HG03378 (cell line): ENCODE measurements around the gene WRNIP1.
"Not testable (repeated sequence)": the region's sequence is repeated elsewhere in the genome, so short reads cannot be mapped to it uniquely, and the experiment has no call there.

Source experiments
- ATAC-seq: cut with Tn5 transposase; IDR thresholded peaks from one replicate; pipeline ENCODE4 v1.9.1; 2021; ENCODE audit warnings: mild to moderate bottlenecking, moderate library complexity; ENCODE audit not compliant: unreplicated experiment

WRNIP1 gene

DNA sequence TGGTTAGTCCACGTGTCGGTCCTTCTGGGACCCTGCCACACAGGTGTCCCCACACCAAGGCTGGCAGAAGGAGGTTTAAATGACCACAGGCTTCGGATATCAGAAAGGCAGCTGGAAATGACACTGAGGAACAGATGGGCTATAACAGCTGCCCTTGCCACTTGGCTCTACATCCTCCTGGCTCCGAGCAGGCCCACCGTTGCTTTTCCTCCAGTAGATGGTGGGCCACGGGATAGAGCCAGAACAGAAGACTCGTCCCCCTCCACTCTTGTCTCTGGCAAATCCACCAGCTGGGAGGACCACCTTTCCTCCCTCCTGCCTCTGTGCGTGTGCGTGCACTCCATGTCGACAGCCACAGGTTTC is 17.6 kb downstream of the WRNIP1 start:
- no peak for ATAC-seq

DNA sequence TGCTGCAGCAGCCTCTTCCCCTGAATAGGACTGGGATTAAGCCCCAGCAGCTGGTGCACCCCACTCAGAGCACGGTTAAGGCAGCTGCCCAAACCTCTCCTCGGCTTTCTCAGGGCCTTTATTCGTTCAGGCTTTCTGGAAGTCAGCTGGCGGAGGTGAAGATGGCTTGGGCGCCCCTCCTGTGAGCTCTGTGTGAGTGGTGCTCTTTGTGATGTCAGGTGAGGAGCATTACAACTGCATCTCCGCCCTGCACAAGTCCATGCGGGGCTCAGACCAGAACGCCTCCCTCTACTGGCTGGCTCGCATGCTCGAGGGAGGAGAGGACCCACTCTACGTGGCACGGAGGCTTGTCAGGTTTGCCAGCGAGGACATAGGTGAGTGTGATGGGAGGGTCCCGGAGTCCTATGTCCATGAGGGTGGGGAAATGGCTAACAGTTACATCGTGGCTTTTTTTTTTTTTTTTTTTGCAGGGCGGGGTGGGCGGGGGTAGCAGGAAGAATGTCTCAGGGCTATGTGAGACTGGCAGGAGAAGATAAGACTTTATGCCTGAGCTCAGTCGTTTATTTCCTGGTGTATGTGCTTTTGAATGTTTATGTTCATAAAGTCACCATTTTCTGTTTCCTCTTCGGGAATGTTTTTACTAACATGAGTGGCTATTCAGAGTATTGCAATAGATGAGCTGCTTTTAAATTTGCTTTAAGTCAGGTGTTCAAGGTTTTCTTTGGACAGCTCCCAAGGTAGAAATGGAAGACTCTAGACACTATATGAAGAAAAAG is 18.2 kb downstream of the WRNIP1 start:
- no peak for ATAC-seq

DNA sequence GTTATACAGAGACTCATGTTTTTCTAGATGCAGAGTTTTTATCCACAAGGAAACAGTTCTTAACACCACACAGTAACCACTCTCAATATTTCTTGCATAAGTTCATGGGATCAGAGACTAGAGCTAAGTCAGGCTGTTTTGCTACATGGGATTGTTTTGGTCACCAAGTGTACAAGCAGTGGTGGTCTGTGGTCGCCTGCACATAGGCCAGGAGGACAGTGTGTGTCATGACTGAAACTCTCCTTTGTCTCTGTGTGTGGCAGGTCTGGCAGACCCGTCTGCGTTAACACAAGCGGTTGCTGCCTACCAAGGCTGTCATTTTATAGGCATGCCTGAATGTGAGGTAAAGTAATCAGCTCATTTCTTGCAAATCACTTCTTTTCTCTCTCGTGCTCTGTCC is 18.9 kb downstream of the WRNIP1 start:
- no peak for ATAC-seq

DNA sequence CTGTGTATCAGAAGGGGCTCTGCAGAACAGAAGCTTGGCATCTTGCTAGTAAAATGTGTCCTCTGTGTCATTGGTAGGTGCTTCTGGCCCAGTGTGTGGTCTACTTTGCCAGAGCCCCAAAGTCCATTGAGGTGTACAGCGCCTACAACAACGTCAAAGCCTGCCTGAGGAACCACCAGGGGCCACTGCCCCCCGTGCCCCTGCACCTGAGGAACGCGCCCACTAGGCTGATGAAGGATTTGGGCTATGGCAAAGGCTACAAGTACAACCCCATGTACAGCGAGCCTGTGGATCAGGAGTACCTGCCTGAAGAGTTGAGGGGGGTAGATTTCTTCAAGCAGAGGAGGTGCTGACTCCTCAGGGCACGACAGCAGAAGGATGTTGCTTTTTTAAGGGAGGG is 19.7 kb downstream of the WRNIP1 start:
- no peak for ATAC-seq

DNA sequence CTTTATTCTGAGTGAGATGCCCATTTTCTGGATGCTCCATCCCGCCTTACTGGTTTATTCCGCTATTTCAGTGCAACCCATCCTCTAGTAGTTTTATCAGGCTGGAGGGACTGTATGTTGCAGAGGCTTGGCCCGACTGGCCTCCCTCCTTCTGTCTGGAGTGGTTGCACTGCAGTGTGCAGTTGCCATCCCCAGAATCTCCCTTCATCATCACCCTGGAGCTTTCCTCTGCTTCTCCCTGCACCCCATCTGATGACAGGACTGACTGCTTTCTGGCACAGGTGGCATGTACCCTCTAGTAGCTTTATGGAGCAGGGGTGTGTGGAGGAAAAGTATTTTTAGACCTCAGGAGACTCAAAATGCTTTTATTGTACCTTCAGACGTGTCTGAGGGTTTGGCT is 21.1 kb downstream of the WRNIP1 start:
- no peak for ATAC-seq

DNA sequence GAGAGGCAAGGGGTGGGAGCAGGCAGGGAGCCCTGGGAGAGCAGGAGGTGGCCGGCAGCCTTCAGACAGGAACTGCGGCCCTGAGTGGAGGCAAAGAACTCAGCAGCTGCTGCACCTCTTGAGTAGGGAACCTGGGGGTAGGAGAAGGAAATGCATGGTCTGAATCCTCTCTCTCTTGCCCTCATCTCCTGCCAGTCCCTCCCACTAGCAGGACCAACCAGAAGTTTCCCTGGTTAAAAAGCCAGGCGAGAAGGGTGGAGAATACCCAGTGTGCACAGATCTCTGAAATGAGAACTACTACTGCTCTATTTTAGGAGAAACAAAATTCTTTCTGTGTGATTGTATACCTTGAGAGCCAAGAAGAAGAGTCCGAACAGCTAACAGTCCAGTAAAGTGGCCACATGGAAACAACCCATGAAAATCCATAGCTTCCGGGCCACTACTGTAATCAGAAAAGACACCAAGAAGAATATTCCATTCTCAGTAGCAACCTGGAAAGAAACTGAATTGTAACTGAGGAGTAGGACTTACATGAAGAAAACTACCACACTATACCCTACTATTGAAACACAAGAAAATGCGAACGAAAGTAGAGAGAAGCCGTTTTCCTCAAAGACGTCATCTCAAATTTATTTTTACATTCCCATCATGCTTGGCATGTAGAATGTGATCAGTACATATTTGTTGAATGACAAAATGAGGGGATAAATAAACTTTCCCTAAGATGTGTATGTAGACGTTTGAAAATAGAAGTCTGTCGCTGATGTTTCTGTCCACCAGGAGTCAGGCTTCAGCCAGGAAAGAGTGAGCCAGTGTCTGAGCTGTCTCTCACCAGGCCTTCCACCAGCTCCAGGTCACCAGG is 25.6 kb downstream of the WRNIP1 start:
- ATAC-seq: no peak

DNA sequence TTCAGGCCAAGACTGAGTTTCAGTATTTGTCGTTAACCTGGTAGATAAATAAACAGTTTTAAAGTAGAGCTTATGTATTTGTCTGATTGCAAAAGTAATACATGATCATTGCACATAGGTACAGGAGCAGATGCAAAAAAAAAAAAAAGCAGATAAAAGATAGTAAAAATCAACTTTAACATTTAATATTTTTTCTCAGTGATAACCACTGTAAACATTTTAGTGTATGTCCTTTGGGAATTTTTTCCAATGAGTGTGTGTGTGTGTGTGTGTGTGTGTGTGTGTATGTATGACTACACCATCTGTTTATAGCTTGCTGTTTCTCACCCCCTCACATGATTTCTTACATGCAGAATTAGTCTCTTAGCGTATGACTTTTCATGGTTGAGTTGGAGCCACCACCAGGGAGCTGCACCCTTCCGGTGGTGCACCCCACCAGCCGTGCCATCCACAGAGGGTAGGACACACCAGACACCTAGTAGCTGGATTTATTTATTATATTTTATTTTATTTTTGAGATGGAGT is 26.3 kb downstream of the WRNIP1 start:
- no peak for ATAC-seq

DNA sequence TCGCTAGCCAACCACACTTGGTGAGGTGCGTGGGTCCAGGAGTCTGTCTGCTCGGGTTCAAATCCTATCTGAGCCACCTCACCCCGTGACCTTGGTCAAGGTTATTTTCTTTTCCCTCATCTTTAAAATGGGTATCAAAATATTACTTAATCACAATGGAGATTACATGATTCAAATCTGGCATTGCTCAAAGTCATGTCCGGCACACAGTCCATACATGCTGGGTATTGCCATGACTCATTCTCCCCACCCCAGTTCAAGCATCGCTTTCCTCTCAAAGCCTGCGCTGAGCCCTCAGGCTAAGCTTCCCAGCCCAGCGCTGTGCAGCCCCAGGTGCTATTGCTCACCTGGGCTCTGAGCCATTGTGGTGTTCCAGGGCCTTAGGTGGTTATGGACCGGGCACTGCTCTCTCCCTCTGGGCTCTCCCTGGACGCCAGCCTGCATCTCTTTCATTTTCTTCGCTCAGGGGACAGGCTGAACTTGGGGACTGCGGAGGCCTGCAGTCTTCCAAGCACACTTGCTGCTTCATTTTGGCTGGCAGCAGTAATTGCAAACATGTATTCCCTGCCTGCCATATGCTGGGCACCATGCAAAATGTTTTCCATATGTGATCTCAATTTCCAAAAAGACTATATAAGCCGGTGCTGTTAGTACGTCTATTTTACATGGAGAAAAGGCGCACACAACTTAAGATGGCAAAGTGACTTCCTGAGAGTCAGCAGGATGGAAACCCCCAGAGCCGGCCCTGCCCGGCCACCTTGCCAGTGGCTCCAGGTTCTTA is 27.3 kb downstream of the WRNIP1 start:
- ATAC-seq: no peak

DNA sequence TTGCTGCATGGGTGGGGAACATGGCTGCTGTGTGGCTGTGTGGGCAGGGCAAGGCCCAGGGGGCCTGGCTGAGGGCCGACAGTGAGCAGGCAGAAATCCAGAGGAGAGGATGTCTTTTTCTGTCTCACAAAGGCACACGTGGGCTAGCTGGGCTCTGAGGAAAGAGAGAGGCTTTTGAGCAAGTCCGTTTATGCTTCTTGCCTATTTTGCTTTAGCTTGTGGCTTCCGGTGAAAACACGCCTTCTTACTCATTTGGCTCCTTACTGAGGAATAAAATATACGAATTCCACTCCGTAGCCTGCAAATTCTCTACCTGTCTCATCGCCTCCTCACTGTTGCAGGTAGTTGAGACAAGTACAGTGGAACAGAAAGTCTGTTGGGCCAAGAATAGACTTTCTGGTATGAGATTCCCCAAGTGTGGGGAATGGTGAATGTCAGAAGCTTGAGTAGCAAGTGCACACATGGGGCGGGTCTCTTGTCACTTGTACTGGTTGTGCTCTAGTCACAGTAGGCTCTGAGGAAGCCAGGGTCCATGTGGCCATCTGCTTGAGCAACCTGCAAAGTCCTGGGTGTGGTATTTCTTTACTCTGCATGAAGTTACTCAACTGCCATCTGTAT is 28.4 kb downstream of the WRNIP1 start:
- no peak for ATAC-seq

DNA sequence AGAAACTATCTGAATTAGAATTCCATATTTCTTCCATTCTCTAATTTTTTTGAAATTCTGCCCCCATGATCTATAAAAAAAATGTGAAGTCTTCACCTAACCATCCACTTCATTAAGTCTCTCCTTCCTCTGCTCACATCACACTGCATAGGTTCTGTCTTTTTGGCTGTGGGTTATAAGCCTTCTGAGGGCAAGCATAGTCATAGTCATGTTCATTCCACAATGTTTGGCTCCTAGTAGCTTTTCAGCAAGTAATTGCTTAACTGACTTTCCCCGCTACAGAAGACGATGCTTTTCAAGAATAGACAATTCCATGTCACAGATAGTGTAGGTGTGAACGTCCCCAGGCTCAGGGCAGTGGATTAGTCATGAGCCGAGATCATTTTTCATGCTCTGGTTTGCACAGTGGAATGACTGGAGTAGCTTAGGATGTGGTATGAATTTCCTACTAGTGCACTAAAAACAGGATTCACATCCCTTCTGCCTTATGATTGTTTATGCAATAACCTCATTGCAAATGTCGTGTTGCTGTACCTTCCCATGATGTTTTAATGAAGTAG is 29.1 kb downstream of the WRNIP1 start:
- ATAC-seq: no peak

DNA sequence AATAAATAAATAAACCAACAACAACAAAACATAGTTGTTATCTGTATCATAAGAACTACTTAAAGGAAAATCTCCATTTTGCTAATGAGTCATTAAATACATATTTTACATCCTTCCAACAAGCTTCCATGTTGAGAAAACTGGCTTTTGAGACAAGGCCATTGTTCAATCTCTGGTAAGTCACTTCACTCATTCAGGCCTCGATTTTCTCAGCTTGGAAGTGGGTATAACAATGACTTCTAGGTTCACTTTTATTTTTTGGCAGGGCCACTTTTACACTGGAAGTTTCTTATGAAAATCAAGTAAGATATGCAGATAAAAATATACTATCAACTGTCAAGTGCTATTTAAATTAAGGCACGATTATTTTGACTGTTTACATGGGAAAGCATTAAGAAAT is 30.0 kb downstream of the WRNIP1 start:
- ATAC-seq: no peak

DNA sequence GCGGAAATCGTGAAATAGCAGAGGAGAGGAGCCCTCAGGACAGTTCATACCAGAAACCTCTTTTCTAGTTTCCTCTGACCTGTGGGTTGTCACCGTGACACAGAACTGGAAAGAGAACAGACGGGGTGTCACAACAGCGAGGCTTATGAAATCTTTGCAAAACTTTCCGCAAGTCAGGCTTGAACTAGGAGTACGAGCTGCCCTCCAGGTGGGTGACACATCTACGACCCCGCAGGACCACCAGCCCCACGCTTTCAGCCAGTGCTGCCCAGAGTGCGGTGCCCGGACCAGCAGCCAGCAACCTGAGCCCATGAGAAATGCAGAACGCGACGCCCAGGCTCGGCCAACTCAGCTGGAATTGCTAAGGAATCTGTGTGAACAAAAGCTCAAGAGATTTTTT is 30.8 kb downstream of the WRNIP1 start:
- no peak for ATAC-seq

DNA sequence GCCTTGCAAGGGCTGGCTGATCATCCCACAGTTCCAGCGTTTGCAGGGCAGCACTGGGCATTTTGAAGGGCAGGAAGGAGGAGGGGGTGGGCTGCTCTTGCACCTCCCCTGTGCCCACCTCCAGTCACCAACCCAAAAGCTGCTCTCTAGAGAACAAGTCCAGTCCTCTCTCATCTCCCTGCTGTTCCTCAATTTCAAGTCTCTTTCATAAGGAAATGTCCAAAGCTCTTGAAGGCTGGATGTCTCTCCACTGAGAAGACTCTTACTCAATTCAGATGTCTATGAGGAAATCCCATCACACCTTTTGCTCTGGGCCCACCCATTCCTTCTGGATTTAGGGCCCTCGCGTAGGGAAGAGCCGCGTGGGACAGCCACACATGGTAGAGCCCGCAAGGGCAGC is 31.7 kb downstream of the WRNIP1 start:
- ATAC-seq: no peak

DNA sequence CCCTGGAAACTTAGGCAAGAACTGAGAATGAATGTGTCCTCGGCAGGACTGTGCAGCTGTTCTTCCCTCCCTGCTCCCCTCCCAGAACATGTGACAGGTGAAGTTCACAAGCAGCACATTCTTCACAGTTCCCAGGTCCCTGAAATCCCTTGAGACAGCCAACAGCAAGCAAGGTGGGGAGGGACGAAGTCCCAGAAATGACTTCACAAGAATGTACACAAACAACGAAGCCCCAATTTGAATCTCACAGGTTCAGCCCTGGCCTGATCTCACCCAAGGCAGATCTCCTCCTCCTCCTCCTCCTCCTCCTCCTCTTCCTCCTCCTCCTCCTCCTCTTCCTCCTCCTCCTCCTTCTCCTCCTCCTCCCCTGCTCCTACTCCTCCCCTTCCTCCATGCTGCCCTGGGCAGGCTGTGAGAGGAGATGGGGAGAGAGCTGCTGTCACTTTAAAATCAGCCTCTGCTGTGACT is 32.4 kb downstream of the WRNIP1 start:
- no peak for ATAC-seq

DNA sequence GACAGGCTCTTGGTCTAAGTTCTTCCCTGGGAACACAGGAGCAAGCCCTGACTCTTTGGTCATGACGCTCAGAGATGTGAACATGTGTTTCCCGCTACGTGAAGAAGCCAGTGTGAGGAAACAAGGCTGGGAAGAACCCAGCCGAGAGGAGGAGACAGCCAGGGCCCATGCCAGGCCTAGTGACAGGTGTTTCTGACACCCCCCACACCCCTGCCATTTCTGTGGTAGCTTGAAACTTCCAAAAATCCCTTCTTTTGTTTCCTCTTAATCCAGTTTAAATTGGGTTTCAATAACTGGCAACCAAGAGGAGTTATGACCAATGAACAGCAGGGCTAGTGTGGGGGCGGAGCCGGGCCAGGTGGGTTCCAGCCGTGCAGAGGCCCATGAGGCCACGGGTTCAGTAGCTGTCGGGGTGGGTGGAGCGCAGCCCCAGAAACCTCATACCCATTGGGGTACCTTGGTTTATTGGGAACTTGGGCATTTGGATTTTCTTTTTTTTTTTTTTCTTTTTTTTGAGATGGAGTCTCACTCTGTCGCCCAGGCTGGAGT is 33.5 kb downstream of the WRNIP1 start:
- ATAC-seq: no peak

DNA sequence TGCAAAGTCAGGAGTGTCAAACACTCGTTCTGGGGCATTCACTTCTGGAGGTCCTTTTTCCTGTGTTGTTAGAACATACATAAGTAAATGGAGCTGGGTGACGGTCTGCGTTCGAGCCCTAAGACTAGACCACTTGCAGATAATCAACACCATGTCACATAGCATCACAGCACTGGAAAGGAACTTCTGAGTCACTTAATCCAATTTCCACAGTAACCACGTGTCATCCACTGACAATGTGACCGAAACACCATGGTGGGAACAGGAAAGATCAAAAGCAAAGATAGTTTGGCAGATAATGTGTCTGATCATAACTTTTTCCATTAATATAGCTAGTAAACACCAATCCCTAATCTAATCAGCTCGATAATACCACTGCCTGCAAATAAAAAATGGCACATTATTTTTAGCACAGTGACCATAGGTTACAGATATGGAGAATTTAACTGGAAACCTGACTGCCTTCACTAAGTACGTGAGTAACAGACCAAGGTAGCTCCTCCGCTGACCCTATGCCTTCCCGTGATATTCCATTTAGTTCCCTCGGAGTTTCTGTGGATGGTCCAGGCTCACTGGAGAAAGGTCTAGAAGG is 34.8 kb downstream of the WRNIP1 start:
- no peak for ATAC-seq

DNA sequence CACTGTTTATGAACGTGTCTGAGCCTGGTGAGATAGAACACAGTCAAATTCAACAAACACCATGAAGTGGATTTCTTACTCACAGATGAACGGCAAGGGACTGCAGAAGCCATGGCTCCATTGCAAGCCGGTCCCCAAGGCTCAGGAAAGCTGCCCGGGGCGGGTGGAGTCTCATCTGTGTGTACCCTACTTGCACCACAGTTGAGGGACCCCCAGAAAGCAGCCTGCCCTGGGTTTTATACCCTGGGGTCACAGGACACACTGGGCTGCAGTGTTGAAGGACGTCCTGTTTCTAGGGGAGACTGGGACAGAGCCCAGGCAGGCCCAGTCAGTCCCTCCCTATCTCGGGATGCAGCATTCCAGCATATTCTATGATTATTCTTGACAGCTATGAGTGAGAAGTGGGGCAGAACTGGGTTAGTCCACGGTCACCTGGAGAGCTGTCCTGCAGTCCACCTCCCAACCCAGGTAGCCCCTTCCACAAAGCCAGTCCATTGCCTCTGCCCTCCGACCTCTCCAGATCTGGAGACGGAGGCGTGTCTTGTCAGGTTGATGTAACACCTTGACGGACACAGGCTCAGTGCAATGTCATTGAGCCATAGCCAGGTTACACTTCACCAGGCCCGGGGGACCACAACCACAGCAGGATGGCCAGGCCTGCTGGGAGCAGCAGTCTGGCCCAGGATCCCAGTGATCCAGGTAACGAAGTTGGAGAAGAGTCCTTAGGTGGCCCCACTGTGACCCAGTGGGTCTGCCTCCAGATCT is 35.5 kb downstream of the WRNIP1 start:
- no peak for ATAC-seq

DNA sequence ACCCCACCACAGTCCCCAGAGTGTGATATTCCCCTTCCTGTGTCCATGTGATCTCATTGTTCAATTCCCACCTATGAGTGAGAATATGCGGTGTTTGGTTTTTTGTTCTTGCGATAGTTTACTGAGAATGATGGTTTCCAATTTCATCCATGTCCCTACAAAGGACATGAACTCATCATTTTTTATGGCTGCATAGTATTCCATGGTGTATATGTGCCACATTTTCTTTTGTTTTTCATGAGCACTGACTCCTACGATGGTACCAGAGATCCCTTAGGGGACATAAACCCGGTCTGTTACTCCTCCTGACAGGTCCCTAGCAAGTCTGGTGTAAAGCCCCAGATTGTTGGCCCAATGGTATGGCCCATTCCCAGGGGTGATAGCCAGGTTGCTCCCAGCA is 36.5 kb downstream of the WRNIP1 start:
- ATAC-seq: not testable (repeated sequence)

DNA sequence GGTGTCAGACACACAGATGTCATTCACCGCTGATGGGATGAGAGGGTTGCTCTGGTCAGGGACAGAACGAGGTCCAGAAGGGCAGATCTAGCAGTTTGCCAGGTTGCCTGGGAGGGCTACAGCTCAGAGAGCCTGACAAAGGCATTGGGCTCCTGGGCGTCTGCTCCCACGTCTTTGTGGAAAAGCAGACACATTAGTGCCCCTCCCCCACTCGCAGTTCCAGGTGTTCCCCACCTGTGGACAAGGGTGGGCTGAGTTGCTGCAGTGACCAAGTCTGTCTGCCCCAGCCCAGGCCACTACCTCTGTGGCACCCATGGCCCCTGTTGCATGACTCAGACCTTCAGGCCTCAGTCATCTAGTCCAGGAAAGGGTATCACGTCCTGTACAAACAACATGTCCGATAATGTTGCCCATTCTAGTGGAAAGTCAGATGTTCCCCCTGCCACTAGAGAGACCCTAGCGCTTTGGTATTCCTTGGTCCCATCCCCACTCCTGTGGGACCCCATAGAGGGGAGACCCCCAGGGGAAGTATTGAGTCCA is 37.4 kb downstream of the WRNIP1 start:
- ATAC-seq: no peak
